Measurements from ENCODE around the gene VIPR2. TPM values are rescaled to one million over a fixed set of nuclear protein-coding genes. Genes with fewer than 3 reads are reported as not detected.

VIPR2 gene
- total and polyA plus RNA-seq, 3 donors from 2014 or later: 2.5 to 5.3 (median 4.9) TPM

GRCh38 chr7:159151231-159151630 is 6.6 kb upstream of the VIPR2 start:
- DNase-seq: no peak
- intact Hi-C loops (cut with DNase I; ENCODE audit: low total_unique reads): no loop called here
- Histone ChIP-seq H3K9me3 (no peaks in the 10 kb centered on the region), H3K4me3 (no peak overlapping the region), H3K36me3 (ENCODE audit: low read depth, missing control alignments) (no peaks in the 10 kb centered on the region), H3K27me3 (no peaks in the 10 kb centered on the region), H3K27ac (no peak overlapping the region), H3K4me1 (no peaks in the 10 kb centered on the region)
- WGBS, 2 donors: 81 to 88% methylated on average over 8 of the region's 8 CpGs
- TF ChIP-seq CTCF (IDR thresholded peaks at IDR 0.05) (no peak), POLR2A (IDR thresholded peaks at IDR 0.05) (no peak)

DNA sequence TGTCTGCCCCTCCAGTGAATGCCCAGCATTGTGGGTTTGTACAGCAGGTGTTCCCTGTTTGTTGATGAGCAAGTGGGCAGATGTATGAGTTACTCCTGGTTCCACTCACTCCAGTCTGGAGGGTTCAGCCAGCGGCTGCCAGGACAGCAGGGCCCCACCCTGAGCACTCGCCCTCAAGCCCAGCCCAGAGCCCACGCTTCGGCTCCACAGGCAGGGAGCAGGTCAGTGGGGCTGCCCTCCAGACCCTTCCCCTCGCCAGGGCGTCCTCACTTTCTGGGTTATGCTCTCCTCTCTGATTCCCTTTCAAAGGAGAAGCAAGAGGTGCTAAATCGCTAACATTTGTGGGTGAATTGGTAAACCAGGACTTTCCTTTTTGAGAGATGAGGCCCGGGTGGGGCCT is 4.8 kb upstream of the VIPR2 start:
- DNase-seq: no peak
- no peaks in the 10 kb centered on the region for H3K27me3 ChIP-seq
- WGBS, 2 donors: 85 to 89% methylated on average over 8 of the region's 8 CpGs
- H3K36me3 ChIP-seq (ENCODE audit: low read depth, missing control alignments): no peaks in the 10 kb centered on the region
- TF ChIP-seq CTCF (IDR thresholded peaks at IDR 0.05) (no peak), POLR2A (IDR thresholded peaks at IDR 0.05) (no peak)
- no peak overlapping the region for H3K4me3 ChIP-seq
- no peaks in the 10 kb centered on the region for H3K4me1 ChIP-seq
- no peaks in the 10 kb centered on the region for H3K9me3 ChIP-seq
- H3K27ac ChIP-seq: no peak overlapping the region
- intact Hi-C loops (cut with DNase I; ENCODE audit: low total_unique reads): no loop called here

- Histone ChIP-seq H3K9me3 (no peaks in the 10 kb centered on the region), H3K36me3 (ENCODE audit: low read depth, missing control alignments) (no peaks in the 10 kb centered on the region), H3K4me3 (no peak overlapping the region), H3K27ac (no peak overlapping the region), H3K27me3 (no peaks in the 10 kb centered on the region), H3K4me1 (no peaks in the 10 kb centered on the region)
- WGBS, 2 donors: 91 to 92% methylated on average over 15 to 17 of the region's 17 CpGs
- TF ChIP-seq CTCF (IDR thresholded peaks at IDR 0.05) (no peak), POLR2A (IDR thresholded peaks at IDR 0.05) (no peak)
- peak; percentile 10 for DNase-seq
- intact Hi-C loops (cut with DNase I; ENCODE audit: low total_unique reads): no loop called here
Measured at GRCh38 chr7:159148430-159149395, 4.0 kb upstream of the VIPR2 start.

GRCh38 chr7:159147687-159148086 is 3.0 kb upstream of the VIPR2 start:
- H3K4me3 ChIP-seq: no peak overlapping the region
- no peaks in the 10 kb centered on the region for H3K9me3 ChIP-seq
- H3K27me3 ChIP-seq: no peaks in the 10 kb centered on the region
- DNase-seq: peak; percentile 23
- WGBS, 2 donors: 80% methylated on average over 3 to 4 of the region's 4 CpGs
- H3K27ac ChIP-seq: no peak overlapping the region
- no peaks in the 10 kb centered on the region for H3K4me1 ChIP-seq
- intact Hi-C loops (cut with DNase I; ENCODE audit: low total_unique reads): no loop called here
- no peaks in the 10 kb centered on the region for H3K36me3 ChIP-seq (ENCODE audit: low read depth, missing control alignments)
- no peak for TF ChIP-seq CTCF (IDR thresholded peaks at IDR 0.05)
- TF ChIP-seq POLR2A (IDR thresholded peaks at IDR 0.05): no peak
